Stimulated activated CD4-positive, alpha-beta T cell treated with anti-CD3 and anti-CD28 coated beads, TNF-alpha, amount 100 ng/mL, for 1 hour (primary cell): Measurements from ENCODE around the gene AMER2.

Experiments used
- DNase-seq, 3 donors: peaks; one replicate each; pipeline ENCODE4 v3.0.0-alpha.2; 2020; ENCODE audit warnings: low read depth in 3 of 3, low spot score in 1 of 3

The AMER2 gene

DNA sequence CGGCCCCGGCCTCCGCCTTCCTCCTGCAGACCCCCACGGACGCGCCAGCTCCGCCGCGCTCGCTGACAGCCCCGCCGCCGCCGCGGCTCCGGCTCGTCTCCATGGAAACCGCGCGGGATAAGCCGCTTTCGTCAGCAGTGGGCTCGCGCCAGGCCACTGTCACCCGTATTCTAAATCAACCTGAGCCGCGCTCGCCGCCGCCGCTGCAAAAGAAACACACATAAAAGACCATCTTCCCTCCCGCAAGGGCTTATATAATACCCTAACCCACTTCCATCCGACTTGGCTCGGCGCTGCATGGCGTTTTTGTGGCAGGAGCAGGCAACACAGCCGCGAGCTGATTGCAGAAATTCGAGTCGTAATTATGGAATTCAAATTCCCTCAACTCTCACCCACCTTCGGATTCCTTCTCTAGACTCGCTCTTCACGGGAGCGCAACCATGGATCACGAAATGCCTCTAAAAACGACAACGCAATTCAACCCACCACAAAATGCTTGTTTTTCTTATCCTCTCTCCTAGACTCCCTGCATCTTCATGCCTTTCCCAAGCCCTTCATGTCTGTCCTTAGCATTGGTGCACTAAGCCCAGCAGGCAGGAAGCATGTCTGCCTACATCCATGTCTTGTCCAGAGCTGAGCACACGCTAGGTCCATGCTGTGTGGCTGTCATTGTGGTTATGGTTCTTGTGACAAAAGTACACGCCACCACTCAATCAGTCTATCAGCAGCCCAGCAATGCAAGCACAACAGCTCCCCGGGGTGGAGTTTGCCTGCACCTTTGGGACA is at the start of gene AMER2:
TSS of gene AMER2 (minus strand) at position 772 of the 786 bp plus-strand sequence. CDS start at position 103, 669 bp downstream.
- DNase-seq = no peak

DNA sequence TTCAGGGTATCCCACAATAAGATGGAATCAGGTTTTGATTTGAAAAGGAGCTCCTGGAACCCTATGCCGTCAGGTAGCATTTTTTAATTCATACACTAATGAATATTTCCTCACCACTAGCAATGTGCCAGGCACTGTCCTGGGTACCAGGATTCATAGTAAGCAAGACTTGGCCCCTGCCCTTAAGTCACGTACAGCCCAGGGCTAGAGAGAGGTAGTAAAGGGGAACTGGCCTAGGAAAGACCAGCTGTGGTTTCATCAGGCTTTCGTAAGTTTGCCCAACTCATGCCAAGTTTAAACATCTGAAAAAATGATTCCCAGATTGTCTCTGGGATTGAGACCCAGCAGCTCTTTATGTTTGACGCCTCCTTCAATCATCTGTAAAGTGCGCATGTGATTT is 45.9 kb upstream of the AMER2 start:
- no peak for DNase-seq

GRCh38 chr13:25217023-25217885 is 45.2 kb upstream of the AMER2 start:
- no peak for DNase-seq

GRCh38 chr13:25215253-25215575 is 43.1 kb upstream of the AMER2 start:
- DNase-seq = no peak

- no peak for DNase-seq
Measured at GRCh38 chr13:25214491-25215252, 42.6 kb upstream of the AMER2 start.

- DNase-seq = no peak
Measured at GRCh38 chr13:25213715-25214114, 41.6 kb upstream of the AMER2 start.

DNA sequence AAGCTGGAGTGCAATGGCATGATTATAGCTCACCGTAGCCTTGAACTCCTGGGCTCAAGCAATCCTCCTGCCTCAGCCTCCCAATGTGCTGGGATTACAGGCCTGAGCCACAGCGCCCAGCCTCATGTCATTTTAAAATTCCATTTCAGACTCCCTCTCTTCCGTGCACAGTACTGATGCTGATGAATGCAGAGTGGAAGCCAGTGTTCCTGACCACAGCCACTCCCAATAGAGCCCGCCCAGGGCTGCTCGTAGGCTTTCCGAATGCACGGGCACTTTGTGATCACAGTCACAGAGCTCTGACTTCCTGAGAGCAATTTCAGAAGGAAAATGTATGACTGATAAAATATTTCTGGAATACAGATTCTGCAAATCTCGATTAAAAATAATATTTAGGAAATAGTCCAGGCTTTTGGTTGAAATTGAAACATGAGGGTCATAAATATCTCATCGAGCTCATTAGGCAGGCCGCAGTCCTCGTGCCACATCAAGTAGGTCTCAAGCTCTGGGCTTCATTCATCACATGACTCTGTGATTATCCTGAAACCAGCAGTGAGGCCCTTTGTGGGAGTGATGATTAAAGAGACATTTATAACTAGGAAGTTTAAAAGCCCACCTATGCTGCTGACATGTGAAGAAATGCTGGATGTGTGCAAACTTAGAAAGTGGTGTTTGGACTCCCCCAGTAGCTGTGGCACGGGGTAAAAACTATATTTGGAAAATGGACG is 38.9 kb upstream of the AMER2 start:
- DNase-seq = no peak

- no peak for DNase-seq
Measured at GRCh38 chr13:25207291-25207810, 35.3 kb upstream of the AMER2 start.

- no peak for DNase-seq
Measured at GRCh38 chr13:25204863-25205262, 32.8 kb upstream of the AMER2 start.

GRCh38 chr13:25203127-25203740 is 31.1 kb upstream of the AMER2 start:
- no peak for DNase-seq

DNA sequence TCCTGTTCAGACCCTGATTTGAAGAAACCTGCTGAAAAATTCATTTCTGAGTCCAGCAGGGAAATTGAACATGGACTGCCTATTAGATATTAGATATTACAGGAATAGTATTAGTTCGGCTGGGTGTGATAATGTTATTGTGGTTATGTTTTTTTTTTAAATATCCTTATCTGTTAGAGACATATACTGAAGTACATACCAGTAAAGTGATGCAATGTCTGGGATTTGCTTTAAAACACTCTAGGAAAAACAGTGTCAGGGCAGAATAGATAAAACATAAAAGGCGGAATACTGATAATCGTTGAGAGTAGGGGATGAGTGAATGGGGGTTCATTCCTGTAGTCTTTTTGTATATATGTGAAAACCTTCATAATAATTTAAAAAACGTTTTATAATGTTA is 28.7 kb upstream of the AMER2 start:
- no peak for DNase-seq

GRCh38 chr13:25198647-25199046 is 26.6 kb upstream of the AMER2 start:
- no peak for DNase-seq

- DNase-seq = no peak
Measured at GRCh38 chr13:25196971-25197370, 24.9 kb upstream of the AMER2 start.

GRCh38 chr13:25192936-25193335 is 20.8 kb upstream of the AMER2 start:
- DNase-seq = no peak

- no peak for DNase-seq
Measured at GRCh38 chr13:25192489-25192888, 20.4 kb upstream of the AMER2 start.

DNA sequence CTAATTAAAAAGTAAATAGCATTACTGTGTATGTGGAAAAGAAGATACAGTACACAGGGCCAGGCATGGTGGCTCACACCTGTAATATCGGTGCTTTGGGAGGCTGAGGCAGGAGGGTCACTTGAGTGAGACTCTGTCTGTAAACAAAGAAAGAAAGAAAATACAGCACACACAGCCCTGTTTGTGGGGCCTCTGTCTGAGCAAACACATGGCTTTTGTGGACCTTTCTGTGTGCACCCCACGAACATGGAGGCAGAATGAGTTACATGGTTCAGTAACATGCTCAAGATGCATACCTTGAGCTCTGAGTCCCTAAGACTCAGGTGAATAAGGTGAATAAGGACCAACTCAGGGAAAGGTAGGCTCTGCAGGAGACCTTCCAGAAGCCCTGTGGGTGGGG is 20.0 kb upstream of the AMER2 start:
- no peak for DNase-seq

DNA sequence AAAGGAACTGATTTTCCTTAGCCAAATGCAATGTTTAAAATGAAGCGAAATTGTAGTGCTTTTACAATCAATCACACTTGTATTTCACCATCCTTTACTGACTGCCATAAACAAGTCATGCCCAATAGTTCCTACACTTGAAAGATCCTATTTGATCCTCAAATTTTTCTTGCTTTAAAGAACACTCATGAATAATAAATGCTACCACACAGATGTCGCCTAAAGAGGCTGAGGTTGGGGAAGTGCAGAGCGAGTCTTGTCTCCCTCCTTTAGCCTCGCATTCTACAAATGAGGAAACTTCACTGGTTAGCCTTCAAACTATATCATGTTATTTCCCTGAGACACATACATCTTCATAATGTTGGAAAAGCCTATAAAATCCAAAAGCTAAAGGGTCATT is 18.7 kb upstream of the AMER2 start:
- DNase-seq = no peak

GRCh38 chr13:25190256-25190655 is 18.2 kb upstream of the AMER2 start:
- no peak for DNase-seq

DNA sequence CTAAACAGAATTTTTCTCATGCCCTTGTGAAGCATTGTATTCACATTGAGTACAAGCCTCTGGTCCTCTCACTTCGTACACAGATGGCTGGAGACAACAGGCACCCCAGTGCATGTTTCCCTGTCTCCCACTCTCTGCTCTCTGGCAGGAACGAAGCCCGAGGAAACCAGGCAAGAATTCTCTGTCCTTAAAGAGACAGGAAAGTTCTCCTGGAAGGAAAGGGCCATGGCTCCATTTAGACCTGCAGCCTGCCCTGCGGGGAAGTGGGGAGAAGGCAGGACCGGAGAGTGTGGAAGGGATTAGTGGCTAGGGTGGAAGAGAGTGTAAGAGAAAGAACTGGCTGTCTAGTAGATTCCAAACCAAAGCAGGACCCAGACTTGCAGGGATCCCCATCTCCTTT is 15.5 kb upstream of the AMER2 start:
- DNase-seq = no peak

DNA sequence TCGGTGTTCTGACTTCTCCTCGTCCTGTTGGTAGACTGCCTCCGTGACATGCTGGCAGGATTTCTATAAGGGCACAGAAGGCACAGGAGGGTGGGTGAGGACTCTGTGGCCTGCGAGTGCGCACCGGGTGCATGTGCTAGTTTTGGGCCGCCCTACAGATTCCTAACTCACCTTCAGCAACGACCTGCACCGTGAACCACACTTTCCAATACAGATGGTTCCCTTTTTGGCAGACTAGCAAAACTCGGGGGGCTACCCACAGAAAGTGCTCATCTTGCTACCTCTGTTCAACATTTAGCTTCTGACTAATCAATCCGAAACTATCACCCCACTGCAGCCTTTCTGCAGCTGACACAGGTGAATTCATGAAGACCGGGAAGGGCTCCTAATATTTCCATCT is 14.1 kb upstream of the AMER2 start:
- DNase-seq = no peak
